ENCODE measurements around the gene SERPINB6.

The SERPINB6 gene

DNA sequence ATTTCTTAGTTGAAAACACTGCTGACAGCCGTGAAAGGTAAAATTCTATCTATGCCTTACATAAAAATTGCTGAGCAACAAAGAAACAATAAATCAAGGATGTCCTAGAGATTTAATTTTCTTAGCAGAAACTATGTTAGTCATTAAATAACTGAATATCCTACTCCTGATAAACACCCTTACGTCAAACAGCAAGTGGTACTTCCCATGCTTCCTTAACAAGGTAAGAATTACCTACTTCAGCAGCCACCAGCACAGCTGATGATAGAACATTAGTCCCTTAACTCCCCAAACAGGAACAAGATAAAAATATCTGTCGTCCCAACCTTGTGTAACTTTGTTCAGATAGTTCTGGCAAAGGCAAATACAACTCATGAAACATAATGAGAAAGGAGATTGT lies 8.7 kb downstream of the SERPINB6 start:
- DNase-seq (ENCODE audit: low read depth): no peak
- no peaks in the 10 kb centered on the region for H3K27me3 ChIP-seq (replicated peaks; ENCODE audit: control insufficient read depth, insufficient read depth, low read length)
- no peaks in the 10 kb centered on the region for H3K9me3 ChIP-seq (ENCODE audit: control insufficient read depth, low read length)
- no peaks in the 10 kb centered on the region for H3K36me3 ChIP-seq (ENCODE audit: control insufficient read depth, insufficient read depth, low read length, severe bottlenecking)
- H3K4me3 ChIP-seq (ENCODE audit: low read length): no peak overlapping the region
- peak overlapping the region; percentile 52 for H3K9ac ChIP-seq (ENCODE audit: low read length)
- peaks cover 36% of the 10 kb centered on the region for H3K4me1 ChIP-seq (ENCODE audit: control insufficient read depth, insufficient read depth, low read length)

DNA sequence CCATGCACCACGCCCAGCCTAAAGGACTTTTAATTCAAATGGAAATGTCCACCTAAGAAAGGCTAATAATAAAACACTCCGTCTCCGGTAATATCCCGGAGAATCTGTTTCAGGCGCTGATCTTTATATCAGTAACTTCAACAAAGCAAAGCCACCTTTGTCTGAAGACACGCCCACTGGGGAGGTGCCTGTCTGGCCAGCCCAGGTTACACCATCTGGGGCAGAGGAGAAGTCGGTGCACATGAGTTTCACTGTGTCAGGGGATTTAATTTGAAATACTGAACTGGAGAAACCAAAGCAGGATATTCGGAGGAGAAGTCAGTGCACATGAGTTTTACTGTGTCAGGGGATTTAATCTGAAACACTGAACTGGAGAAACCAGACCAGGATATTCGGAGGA lies 9.4 kb downstream of the SERPINB6 start:
- no peaks in the 10 kb centered on the region for H3K36me3 ChIP-seq (ENCODE audit: control insufficient read depth, insufficient read depth, low read length, severe bottlenecking)
- peak overlapping the region; percentile 52 for H3K9ac ChIP-seq (ENCODE audit: low read length)
- H3K4me3 ChIP-seq (ENCODE audit: low read length): no peak overlapping the region
- H3K9me3 ChIP-seq (ENCODE audit: control insufficient read depth, low read length): no peaks in the 10 kb centered on the region
- no peak for DNase-seq (ENCODE audit: low read depth)
- H3K4me1 ChIP-seq (ENCODE audit: control insufficient read depth, insufficient read depth, low read length): peaks cover 42% of the 10 kb centered on the region
- H3K27me3 ChIP-seq (replicated peaks; ENCODE audit: control insufficient read depth, insufficient read depth, low read length): no peaks in the 10 kb centered on the region

DNA sequence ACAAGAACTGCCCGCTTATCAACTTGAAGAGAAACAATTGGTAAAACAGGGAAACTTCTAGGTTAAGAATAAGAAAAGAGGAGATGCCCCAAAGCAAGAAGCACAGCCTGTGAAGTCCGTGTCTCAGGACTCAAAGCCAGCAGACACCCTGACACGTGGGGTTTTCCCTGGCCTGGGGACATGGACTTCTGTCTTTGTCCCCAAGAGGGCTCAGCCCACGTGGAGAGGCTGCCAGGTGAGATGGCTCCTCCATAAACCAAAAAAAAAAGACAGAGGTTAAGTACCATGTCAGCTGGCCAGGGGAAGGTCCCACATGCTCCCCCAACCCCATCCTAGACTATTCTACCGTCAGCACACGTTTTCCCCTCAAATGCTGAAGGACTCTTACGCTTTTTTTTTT lies 9.9 kb downstream of the SERPINB6 start:
- no peak overlapping the region for H3K4me3 ChIP-seq (ENCODE audit: low read length)
- DNase-seq (ENCODE audit: low read depth): no peak
- no peaks in the 10 kb centered on the region for H3K36me3 ChIP-seq (ENCODE audit: control insufficient read depth, insufficient read depth, low read length, severe bottlenecking)
- H3K4me1 ChIP-seq (ENCODE audit: control insufficient read depth, insufficient read depth, low read length): peaks cover 43% of the 10 kb centered on the region
- no peaks in the 10 kb centered on the region for H3K27me3 ChIP-seq (replicated peaks; ENCODE audit: control insufficient read depth, insufficient read depth, low read length)
- H3K9me3 ChIP-seq (ENCODE audit: control insufficient read depth, low read length): no peaks in the 10 kb centered on the region
- no peak overlapping the region for H3K9ac ChIP-seq (ENCODE audit: low read length)

DNA sequence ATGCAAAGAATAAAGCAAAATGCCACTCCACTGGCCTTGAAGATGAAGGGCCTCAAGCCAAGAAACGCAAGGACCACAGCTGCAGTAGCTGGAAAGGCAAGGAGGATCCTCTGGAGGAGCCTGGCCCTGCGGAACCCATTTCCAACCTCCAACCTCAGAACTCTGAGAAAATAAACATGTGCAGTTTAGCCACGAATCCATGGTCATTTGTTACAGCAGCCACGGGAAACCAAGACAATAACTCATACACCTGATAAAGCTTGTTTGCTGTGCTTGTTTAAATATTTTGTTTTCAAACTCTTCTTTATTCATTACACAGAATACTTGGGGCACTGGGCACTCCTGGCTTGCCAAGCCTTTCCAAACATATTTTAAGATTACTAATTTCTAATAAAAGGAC lies 10.4 kb downstream of the SERPINB6 start:
- Histone ChIP-seq H3K9ac (ENCODE audit: low read length) (no peak overlapping the region), H3K36me3 (ENCODE audit: control insufficient read depth, insufficient read depth, low read length, severe bottlenecking) (peaks cover 4% of the 10 kb centered on the region), H3K27me3 (replicated peaks; ENCODE audit: control insufficient read depth, insufficient read depth, low read length) (no peaks in the 10 kb centered on the region), H3K9me3 (ENCODE audit: control insufficient read depth, low read length) (no peaks in the 10 kb centered on the region), H3K4me1 (ENCODE audit: control insufficient read depth, insufficient read depth, low read length) (peaks cover 43% of the 10 kb centered on the region), H3K4me3 (ENCODE audit: low read length) (no peak overlapping the region)
- DNase-seq (ENCODE audit: low read depth): no peak

DNA sequence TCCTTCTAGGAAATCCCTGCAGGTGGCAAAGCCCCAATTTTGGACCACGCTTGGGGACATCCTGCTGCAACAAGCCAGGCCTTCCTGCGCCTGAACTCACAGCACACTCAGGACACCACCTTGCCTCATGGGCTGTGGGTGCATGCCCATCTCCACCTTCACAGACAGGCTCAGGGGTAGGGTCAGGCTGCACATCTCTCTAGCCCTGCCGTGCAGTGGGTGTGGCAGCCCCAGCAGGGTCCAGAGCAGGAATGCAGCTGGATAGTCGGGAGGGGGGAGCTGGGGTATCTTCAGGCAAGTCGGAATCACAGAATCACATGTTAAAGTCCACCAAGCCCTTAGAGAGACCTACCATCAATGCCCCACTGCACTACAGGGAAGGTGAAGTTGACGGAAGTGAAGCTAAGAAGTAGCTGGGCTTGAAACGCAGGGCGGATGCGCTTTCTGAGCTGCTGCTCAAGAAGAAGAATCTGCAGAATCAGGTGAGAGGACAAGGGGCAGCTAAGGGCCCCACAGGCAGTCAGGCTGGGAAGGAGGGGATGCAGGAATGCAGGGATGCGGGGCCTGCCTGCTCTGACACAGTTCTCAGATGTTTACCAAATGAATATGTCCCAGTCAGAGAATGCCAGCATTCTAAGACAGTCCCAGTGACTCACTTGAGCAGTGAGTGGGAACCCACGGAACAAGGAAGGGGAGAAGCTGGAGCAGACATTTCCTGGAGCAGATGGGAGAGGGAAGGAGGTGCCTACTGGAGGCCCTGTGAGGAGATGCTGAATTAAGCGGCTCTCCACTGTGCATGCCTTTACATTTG lies 11.3 kb downstream of the SERPINB6 start:
- peaks cover 7% of the 10 kb centered on the region for H3K36me3 ChIP-seq (ENCODE audit: control insufficient read depth, insufficient read depth, low read length, severe bottlenecking)
- no peaks in the 10 kb centered on the region for H3K9me3 ChIP-seq (ENCODE audit: control insufficient read depth, low read length)
- no peak overlapping the region for H3K4me3 ChIP-seq (ENCODE audit: low read length)
- no peak overlapping the region for H3K9ac ChIP-seq (ENCODE audit: low read length)
- H3K27me3 ChIP-seq (replicated peaks; ENCODE audit: control insufficient read depth, insufficient read depth, low read length): no peaks in the 10 kb centered on the region
- H3K4me1 ChIP-seq (ENCODE audit: control insufficient read depth, insufficient read depth, low read length): peaks cover 43% of the 10 kb centered on the region
- DNase-seq (ENCODE audit: low read depth): peak; percentile 72

DNA sequence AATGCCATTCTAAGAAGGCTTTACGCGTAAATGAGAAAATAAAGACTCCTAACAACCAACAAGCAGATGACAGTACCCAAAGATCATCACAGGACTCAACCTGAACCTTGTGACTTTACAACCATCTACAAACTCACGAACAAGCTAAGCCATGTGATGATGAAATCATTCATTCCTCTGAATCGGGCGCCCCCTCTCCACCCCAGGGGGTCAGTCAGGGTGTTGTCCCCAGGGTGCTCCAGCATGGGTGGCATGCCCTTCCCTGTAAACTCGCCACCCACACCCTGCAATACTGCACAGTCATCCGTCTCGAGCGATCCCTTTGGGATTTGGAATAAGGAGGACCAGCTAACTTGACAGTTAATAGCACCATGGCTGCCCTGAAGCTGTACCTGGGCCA lies 12.6 kb downstream of the SERPINB6 start:
- Histone ChIP-seq H3K9ac (ENCODE audit: low read length) (no peak overlapping the region), H3K4me3 (ENCODE audit: low read length) (no peak overlapping the region), H3K36me3 (ENCODE audit: control insufficient read depth, insufficient read depth, low read length, severe bottlenecking) (peaks cover 7% of the 10 kb centered on the region), H3K27me3 (replicated peaks; ENCODE audit: control insufficient read depth, insufficient read depth, low read length) (no peaks in the 10 kb centered on the region), H3K4me1 (ENCODE audit: control insufficient read depth, insufficient read depth, low read length) (peaks cover 43% of the 10 kb centered on the region), H3K9me3 (ENCODE audit: control insufficient read depth, low read length) (no peaks in the 10 kb centered on the region)
- no peak for DNase-seq (ENCODE audit: low read depth)

DNA sequence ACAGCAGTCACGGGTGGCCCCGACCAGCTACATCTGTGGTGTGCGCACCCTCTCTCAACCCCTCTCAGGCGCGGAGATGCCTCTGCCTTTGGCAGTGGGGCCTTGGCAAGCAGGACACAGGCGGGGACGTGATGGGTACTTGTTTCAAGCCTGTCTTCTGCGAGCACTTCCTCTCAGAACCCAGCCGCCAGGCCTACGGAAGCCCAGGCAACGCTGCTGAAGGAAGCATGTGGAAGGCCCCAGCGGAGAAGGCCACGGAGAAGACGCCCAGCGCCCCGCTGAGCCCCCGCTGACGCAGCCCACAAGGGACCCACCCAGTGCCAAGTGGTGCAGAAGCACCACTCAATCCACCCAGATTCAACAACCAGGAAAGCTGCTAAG lies 13.0 kb downstream of the SERPINB6 start:
- H3K27me3 ChIP-seq (replicated peaks; ENCODE audit: control insufficient read depth, insufficient read depth, low read length): no peaks in the 10 kb centered on the region
- peaks cover 7% of the 10 kb centered on the region for H3K36me3 ChIP-seq (ENCODE audit: control insufficient read depth, insufficient read depth, low read length, severe bottlenecking)
- H3K4me1 ChIP-seq (ENCODE audit: control insufficient read depth, insufficient read depth, low read length): peaks cover 43% of the 10 kb centered on the region
- H3K9ac ChIP-seq (ENCODE audit: low read length): no peak overlapping the region
- no peak overlapping the region for H3K4me3 ChIP-seq (ENCODE audit: low read length)
- H3K9me3 ChIP-seq (ENCODE audit: control insufficient read depth, low read length): no peaks in the 10 kb centered on the region
- no peak for DNase-seq (ENCODE audit: low read depth)

DNA sequence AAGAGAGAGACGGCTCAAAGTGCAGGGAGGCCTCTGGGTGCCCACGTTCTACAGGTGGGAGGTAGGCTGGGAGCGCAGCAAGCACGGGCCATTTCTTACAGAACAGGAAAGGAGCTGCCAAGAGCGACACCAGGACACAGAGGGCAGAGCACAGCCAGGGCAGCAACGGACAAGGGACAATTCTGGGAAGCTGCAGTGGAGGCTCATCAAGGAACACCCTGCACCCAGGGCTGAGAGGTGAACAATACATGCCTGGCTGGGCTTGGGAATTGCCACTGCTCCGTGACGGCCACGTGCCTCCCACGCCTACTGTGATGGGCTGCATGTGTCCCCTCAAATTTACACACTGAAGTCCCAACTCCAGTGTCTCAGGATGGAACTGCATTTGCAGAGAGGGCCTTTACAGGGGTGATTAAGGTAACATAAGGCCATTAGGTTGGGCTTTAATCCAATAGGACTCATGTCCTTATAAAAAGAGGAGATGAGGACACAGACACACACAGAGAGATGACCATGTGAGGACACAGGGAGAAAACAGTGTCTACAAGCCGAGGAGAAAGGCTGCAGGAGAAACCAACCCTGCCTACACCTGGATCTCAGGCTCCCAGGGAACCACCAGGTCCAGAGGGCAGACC lies 13.6 kb downstream of the SERPINB6 start:
- Histone ChIP-seq H3K27me3 (replicated peaks; ENCODE audit: control insufficient read depth, insufficient read depth, low read length) (no peaks in the 10 kb centered on the region), H3K4me1 (ENCODE audit: control insufficient read depth, insufficient read depth, low read length) (peaks cover 42% of the 10 kb centered on the region), H3K4me3 (ENCODE audit: low read length) (no peak overlapping the region), H3K9ac (ENCODE audit: low read length) (no peak overlapping the region), H3K9me3 (ENCODE audit: control insufficient read depth, low read length) (no peaks in the 10 kb centered on the region), H3K36me3 (ENCODE audit: control insufficient read depth, insufficient read depth, low read length, severe bottlenecking) (peaks cover 7% of the 10 kb centered on the region)
- DNase-seq (ENCODE audit: low read depth): no peak

DNA sequence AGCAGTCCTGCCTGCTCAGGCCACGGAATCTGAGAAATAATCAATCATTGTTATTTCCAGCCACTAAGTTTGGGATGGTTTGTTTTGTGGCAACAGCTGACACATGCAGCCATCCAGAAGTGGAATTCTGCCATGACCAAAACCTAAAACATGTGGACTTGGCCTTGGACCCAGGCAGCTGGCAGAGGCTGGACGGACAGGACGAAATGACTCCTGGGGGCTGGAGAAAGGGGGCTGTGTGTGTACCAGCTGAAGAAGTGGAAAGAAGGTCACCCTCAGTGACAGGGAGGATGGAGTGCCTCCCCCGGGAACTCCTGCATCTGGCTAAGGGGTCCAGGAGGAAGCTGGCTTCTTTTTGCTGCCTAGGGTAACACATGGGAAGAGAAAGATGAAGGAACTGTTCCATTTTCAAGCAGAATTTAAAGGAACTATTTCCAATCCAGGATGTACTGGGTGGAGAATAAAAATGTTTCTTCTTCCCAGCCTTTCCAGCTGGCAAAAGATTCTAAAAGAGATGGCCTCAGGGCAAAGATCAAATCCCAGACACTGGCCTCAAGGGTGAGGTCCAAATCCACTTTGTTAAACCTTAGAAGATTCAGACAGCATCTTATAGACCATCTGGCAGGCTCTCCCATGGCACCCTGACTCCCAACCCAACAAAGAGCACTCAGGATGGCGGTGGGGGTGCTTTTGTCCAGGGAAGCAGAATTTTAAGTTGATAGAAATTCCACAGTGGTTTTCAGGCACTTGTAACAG lies 14.3 kb downstream of the SERPINB6 start:
- Histone ChIP-seq H3K4me3 (ENCODE audit: low read length) (no peak overlapping the region), H3K4me1 (ENCODE audit: control insufficient read depth, insufficient read depth, low read length) (peaks cover 42% of the 10 kb centered on the region), H3K27me3 (replicated peaks; ENCODE audit: control insufficient read depth, insufficient read depth, low read length) (no peaks in the 10 kb centered on the region), H3K9ac (ENCODE audit: low read length) (no peak overlapping the region), H3K36me3 (ENCODE audit: control insufficient read depth, insufficient read depth, low read length, severe bottlenecking) (peaks cover 7% of the 10 kb centered on the region), H3K9me3 (ENCODE audit: control insufficient read depth, low read length) (no peaks in the 10 kb centered on the region)
- DNase-seq (ENCODE audit: low read depth): no peak

DNA sequence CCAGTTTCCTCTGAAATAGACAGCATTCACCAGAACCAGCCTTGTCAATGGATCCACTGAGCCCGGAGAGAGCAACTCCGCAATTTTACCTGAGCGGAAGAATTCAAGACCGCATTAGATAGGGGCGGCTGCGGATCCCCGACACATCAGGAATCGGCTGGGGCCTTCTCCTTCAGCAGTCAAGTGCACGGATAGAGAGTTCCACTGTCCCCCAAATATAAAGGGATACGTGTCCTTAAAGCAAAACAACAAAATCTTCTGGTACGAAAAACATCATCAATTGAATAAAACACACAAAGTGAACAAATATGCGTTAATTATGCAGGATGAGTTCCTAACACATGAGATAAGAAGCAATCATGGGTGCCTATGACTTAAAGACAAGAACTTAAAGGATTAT lies 18.3 kb downstream of the SERPINB6 start:
- H3K4me1 ChIP-seq (ENCODE audit: control insufficient read depth, insufficient read depth, low read length): peaks cover 16% of the 10 kb centered on the region
- H3K4me3 ChIP-seq (ENCODE audit: low read length): no peak overlapping the region
- no peaks in the 10 kb centered on the region for H3K27me3 ChIP-seq (replicated peaks; ENCODE audit: control insufficient read depth, insufficient read depth, low read length)
- H3K9me3 ChIP-seq (ENCODE audit: control insufficient read depth, low read length): no peaks in the 10 kb centered on the region
- no peak for DNase-seq (ENCODE audit: low read depth)
- H3K9ac ChIP-seq (ENCODE audit: low read length): peak overlapping the region; percentile 40
- H3K36me3 ChIP-seq (ENCODE audit: control insufficient read depth, insufficient read depth, low read length, severe bottlenecking): peaks cover 29% of the 10 kb centered on the region

DNA sequence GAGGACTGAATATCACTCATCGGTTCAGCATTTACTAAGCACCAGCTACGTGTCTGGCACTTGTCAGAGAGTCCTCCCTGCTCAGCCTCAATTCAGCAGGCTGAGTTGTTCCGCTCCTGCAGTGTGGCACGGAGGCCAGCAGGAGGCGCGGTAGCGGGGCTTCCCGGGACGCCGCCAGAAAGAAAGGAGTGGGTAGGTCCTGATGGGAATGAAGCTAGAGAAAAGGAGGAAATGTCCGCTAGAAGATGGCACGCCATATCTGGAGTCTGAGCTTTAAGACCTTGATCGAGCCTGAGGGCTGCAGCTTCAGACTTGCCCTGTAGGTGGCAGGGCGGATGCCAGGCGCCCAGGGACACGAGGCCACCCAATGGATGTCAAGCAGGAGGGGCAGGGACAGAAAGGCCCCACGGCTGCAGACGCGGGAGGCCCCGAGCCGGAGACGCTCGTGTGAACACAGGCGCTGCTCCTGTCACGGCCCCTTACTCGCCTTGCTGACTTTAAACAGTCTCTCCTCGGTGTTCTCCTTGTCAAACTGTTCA lies 18.7 kb downstream of the SERPINB6 start:
- peak overlapping the region; percentile 9 for H3K4me3 ChIP-seq (ENCODE audit: low read length)
- DNase-seq (ENCODE audit: low read depth): peak; percentile 90
- peaks cover 34% of the 10 kb centered on the region for H3K36me3 ChIP-seq (ENCODE audit: control insufficient read depth, insufficient read depth, low read length, severe bottlenecking)
- no peaks in the 10 kb centered on the region for H3K9me3 ChIP-seq (ENCODE audit: control insufficient read depth, low read length)
- H3K4me1 ChIP-seq (ENCODE audit: control insufficient read depth, insufficient read depth, low read length): peaks cover 16% of the 10 kb centered on the region
- peak overlapping the region; percentile 40 for H3K9ac ChIP-seq (ENCODE audit: low read length)
- H3K27me3 ChIP-seq (replicated peaks; ENCODE audit: control insufficient read depth, insufficient read depth, low read length): no peaks in the 10 kb centered on the region

Measured in adipocyte (in vitro differentiated cells).